ENCODE data around the gene CEP19.

The CEP19 gene

DNA sequence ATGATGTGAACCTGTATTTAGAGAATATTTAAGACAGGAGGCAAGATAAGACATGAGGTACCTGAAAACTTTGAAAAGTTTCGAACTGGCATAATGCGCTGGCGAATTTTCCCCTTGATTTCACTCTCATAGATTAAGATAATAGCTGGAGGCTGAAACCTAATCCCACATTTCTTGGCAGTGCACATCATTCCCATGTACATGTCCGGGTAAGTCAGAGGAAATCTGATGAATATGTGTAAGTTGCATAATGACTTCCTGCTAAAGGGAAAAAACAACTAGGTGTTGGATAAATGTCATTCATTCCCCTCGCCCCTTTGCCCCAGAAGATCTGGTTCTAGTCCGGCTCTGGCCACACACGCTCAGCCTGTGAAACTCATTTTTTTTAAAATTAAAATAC, 3.6 kb downstream of the CEP19 start:
- no peak for DNase-seq (ENCODE audit: low read depth)

DNA sequence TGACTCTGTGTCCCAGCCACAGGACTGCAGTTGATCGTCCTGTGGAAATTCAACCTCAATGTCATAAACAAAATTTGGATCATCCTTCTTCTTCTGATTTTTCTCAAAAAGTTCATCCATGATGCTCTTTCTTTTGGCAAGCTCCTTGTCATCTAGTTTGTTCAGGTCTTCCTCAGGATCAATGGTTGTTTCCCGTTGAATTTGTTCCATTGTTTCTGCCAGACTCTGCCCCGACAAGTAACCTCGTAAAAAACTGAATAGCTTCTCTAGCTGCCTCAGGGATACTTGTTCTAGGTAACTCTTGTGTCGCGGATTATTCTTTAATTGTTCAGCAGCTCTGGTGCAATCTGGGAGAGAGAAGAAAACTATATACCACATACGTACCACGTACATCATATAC, 4.5 kb downstream of the CEP19 start:
- DNase-seq (ENCODE audit: low read depth), result no peak

DNA sequence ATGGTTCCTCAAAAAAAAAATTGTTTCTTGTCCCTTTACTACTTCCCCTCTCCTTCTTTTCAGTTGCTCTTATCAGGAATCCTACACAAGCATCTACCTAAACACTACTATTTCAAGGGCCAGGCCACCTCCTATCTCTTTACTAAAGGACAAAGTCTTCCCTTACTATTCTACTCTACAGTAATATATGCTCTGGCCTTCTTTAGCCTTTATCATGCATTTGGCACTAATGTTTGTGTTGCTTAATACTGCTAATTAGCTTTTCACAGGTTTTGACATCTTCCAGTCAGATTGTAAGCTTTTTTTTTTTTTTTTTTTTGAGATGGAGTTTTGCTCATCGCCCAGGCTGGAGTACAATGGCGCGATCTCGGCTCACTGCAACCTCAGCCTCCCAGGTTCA, 5.3 kb downstream of the CEP19 start:
- no peak for DNase-seq (ENCODE audit: low read depth)

DNA sequence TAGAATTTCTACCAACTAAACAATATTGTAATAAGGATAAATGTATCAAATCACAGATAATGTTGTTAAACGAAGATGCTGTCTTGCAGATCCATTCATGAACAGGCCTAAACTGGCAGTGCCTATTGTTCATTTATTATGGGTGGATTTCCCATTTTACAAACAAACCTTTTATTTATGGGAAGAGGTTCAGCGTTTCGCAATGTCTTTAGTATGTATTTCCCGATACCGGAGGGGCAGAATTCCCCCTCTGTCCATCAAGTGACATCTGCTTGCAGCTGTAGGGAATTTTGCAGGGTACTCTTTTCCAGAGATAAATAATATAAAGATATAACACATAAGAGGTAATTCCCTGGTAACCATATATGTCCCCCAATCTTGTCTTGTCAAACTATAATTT, 5.7 kb downstream of the CEP19 start:
- no peak for DNase-seq (ENCODE audit: low read depth)

DNA sequence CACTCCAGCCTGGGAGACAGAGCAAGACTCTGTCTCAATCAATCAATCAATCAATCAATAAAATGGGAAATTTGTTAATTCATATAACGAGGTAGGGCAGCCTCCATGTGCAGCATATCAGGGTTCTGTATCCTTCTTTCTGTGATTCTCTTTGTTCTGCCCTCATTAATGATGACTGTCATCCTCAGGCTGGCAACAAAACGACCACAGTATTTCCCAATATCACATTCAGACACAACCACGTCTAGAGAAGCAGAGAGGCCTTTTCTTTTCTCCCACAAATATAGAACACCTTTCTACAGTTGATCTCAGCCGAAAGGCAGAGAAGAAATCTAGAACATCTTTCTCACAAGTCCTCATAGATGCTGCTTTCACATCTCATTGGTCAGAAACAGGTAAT, 11.2 kb downstream of the CEP19 start:
- DNase-seq (ENCODE audit: low read depth), result no peak

DNA sequence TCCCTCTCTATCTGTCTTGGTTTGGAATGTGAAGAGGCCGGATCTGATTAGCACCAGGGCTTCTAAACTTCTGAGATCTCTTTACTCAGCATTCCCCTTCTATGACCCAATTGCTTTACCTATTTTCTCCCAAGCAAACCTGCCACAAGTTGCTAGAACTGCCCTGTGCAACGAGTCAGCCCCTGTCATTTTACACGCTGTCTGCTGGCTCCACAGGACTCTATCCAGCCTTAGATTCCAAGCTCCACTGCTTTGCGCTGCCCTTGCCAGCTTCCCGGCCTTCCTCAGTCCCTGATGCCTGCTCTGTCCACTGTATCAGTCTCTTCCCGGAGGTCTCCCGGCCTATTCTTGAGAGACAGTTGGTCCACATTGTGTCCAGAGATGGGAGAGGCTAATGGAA, 12.3 kb downstream of the CEP19 start:
- DNase-seq (ENCODE audit: low read depth), result no peak

DNA sequence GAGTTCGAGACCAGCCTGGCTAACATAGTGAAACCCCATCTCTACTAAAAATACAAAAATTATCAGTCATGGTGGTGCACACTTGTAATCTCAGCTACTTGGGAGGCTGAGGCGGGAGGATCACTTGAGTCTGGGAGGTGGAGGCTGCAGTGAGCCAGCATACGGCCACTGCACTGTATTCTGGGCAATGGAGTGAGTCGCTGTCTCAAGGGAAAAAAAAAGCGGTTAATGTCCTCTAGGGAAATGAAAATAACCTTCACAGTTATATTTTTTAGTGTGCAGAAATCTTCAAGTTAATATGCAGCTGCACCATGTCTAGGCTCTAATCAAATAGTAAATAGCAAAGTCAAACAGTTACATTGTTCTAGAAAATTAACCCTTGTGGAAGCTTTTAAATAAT, 14.8 kb downstream of the CEP19 start:
- no peak for DNase-seq (ENCODE audit: low read depth)

DNA sequence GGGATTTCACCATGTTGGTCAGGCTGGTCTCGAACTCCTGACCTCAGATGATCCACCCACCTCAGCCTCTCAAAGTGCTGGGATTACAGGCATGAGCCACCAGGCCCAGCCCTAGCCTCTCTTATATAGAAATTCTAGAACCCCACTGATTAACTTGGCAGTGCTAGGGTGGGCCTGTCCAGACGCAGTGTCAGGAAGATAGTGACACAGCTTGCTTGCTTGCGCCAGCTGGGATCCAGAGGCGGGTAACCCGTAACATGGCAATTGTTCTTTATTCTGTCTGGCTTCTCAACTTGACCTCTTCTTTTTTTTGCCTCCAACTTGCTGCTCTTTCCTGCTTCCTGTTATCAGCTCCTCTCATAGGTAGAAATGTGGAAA, 16.2 kb downstream of the CEP19 start:
- DNase-seq (ENCODE audit: low read depth), result no peak

DNA sequence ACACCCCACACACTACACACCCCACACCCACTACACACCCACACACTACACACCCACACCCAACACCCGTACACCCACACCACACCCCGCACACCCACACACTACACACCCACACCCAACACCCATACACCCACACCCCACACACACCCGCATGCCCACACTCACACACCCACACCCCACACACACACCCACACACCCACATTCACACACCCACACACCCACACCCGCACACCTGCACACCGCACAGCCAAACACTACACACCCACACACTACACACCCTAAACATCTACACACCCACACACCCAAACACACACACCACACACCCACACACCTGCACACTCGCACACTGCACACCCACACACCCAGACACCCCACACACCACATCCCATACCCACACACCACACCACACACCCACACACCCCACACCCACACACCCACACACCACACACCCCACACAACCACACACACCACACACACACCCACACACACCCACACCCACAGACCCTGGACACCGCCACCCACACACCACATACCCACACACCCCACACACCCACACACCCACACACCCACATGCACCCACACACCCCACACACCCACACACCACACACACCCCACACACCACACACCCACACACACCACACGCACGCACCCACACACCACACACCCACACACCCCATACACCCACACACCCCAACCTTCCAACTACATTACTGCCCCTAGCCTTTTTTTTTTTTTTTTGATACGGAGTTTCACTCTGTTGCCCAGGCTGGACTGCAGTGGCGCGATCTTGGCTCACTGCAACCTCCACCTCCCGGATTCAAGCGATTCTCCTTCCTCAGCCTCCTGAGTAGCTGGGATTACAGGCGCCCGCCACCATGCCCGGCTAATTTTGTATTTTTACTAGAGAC, 16.9 kb downstream of the CEP19 start:
- DNase-seq (ENCODE audit: low read depth), result no peak

DNA sequence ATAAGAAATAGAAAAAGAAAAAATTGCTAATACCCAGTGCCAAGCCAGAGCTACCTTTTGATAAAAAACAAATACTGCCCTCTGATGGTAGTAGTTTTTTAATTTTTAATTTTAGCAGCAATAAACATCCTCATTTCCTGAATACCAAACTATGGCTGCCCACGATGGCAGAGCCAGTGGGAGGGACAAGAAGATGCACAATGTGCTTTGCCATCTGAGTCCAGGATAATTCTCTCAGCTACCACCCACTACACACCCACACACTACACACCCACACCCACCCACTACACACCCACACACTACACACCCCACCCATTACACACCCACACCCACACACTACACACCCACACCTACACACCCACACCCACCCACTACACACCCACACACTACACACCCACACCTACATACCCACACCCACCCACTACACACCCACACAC, 17.8 kb downstream of the CEP19 start:
- DNase-seq (ENCODE audit: low read depth), result no peak

DNA sequence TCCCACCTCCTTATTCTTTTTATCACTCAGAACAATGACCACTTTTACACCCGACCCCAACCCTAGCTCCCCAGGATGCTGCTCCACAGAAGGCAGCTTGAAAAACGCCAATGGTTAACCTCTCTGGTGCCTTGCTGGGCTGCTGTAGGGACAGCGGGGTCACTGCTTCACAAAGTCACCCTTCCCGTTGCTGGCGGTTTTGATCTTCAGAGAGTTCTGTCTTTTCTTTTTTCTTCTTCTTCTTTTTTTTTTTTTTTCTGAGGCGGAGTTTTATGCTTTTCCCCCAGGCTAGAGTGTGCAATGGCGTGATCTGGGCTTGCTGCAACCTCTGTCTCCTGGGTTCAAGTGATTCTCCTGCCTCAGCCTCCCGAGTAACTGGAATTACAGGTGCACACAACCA, 20.7 kb downstream of the CEP19 start:
- DNase-seq (ENCODE audit: low read depth), result no peak

DNA sequence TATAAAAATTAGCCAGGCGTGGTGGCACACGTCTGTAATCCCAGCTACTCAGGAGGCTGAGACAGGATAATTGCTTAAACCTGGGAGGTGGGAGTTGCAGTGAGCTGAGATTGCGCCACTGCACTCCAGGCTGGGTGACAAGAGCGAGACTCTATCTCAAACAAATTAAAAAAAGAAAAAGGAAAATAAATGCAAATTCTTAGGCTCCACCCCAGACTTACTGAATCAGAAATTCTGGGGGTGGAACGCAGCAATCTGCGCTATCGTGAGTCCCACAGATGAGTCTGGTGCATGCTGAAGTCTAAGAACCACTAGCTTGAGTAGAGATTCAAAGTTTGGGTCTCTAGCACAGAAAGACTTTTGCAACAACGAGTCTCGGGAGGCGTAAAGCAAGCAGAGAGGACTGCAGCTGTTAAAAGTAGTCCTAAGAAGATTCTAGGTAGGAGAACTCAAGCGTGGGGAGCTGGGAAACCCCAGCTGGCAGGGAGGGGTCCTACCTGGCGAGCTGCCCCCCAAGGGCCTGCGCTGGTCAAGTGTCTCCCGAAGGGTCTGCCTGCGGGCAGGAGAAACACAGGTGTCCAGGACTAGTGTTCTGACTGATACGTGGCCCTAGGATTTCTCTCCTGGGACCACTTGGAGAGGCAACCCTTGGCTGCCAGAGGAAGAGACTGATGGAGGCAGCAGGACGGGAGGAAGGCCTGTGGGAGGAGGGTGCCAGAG, 21.9 kb downstream of the CEP19 start:
- no peak for DNase-seq (ENCODE audit: low read depth)

DNA sequence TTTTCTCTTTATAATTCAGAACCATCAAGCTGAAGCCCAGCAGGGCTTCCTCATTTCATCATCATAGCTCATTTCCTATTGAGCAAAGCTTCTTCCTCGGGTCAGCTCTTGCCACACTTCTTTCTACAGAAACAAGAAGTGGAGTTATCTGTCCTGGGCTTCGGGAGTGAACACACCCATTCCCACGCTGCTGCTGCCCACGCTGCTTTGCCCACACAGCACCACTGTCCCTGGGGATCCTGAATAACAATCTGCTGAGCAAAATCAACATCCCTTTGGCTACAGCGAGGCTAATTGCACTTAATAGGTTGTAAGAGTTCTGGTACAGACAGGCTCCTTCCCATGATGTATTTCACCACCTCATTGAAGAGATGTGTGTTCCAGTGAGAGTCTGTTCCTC, 23.7 kb downstream of the CEP19 start:
- DNase-seq (ENCODE audit: low read depth), result no peak

DNA sequence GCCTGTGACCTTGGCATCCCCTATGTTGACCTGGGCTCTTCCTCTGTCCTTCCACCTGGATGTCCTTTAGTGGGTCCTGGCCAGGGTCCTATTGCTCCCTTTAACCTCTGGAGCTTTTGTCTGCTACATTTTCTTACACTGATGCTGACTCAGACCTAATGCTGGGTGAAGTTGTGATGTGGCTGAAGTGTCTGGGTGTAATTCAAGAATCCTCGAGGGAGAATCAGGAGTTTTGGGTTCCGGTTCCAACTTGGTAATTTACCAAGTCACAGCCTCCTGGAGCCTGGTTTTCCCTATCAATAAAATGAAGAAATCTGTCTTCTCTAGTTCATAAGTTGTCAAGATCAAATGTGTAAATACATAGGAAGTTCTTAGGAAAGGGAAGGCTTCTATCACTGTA, 25.6 kb downstream of the CEP19 start:
- DNase-seq (ENCODE audit: low read depth), result no peak

DNA sequence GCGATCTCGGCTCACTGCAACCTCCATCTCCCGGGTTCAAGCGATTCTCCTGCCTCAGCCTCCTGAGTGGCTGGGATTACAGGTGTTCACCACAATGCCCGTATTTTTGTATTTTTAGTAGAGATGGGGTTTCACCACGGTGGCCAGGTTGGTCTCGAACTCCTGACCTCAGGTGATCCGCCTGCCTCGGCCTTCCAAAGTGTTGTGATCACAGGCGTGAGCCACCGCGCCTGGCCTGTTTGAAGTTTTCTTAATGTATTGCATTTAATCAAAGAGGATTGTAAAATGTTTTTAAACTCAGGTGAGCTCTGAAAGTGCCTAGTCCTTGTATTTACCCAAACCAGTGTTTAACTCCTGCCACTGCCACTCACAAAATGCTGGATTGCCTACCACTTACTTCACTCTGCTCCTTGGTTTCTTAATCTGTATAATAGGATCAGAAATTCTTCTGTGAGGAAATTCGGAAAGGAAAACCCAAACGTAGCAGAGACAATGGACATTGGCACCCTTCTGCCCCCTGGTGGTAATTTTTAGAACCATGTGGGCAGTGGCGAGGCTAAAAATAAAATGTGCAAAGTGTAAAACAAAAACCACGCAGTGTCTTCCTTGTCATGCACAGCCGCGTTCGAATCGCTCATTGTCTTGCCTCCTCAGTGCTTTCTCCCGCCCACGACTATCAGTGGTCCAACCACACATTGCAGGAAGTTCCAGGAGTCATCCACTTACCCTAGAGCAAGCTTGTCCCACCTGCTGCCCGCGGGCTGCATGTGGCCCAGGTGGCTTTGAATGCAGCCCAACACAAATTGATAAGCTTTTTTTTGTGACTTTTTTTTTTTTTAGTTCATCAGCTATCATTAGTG, 27.3 kb downstream of the CEP19 start:
- DNase-seq (ENCODE audit: low read depth), result peak; percentile 45

DNA sequence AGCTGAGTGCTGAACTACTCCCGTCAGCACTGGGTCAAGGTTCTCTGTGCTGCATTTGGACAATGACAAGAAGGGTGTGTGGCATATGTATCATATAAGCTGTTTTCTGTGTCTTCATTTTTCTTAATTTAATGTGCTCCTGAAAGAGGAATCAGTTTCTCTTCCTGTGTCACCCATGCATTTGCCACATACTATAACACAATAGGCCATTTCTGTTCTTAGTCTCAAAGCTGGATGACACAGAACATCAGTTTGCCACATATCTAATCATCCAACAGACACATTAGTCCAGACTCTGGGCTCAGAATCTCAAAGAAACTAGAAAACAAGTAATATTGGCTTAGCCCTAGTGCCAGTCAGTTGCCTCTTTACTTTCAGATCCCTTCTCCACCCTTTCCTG, 34.1 kb downstream of the CEP19 start:
- DNase-seq (ENCODE audit: low read depth), result no peak

DNA sequence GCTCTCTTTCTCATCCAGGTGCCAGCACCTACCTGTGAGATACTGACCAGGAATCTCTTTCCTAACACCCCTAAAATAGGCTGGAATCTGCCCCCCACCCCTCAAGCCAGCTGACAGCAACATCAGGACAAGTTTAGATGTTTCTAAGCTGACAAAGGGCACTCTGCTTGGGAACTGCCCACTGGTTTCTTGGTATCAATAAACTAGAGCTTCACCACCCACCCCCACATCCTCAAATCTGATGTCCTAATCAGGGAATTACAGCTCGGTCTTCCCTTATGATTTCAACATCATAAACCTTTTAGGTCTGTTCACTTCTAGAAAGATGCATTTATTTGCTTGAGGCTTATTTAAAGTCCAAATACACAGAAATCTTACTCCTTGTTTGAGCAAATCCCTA, 34.7 kb downstream of the CEP19 start:
- DNase-seq (ENCODE audit: low read depth), result no peak

DNA sequence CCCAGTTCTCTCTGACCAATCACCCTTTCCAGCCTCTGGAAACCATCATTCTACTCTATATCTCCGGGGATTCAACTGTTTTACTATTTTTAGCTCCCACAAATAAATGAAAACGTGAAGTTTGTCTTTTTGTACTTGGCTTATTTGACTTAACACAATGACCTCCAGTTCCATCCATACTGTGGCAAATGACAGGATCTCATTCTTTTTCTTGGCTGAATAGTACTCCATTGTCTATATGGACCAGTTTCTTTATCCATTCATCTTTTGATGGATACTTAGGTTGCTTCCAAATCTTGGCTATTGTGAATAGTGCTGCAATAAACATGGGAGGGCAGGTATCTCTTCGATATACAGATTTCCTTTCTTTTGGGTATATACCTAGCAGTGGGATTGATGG, 38.4 kb downstream of the CEP19 start:
- no peak for DNase-seq (ENCODE audit: low read depth)

DNA sequence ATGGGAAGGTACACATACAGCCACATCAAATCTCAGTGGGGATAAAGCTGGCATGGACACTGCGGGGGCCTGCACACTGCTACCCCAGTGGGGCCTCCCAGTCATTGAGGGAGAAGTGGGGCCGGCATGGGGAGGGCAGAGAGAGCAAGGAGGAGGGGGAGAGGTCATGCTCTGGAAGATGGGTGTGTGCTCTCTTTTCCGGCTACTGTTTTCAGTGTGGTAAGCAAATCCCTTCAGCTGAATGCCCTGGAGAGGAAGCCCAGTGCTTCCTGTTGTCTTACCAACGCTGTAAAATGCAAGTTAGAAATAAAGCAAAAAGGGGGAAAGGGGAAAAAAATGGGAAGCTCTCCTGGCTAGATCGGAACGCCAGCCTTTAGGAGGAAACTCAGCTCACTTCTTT, 41.7 kb downstream of the CEP19 start:
- no peak for DNase-seq (ENCODE audit: low read depth)

DNA sequence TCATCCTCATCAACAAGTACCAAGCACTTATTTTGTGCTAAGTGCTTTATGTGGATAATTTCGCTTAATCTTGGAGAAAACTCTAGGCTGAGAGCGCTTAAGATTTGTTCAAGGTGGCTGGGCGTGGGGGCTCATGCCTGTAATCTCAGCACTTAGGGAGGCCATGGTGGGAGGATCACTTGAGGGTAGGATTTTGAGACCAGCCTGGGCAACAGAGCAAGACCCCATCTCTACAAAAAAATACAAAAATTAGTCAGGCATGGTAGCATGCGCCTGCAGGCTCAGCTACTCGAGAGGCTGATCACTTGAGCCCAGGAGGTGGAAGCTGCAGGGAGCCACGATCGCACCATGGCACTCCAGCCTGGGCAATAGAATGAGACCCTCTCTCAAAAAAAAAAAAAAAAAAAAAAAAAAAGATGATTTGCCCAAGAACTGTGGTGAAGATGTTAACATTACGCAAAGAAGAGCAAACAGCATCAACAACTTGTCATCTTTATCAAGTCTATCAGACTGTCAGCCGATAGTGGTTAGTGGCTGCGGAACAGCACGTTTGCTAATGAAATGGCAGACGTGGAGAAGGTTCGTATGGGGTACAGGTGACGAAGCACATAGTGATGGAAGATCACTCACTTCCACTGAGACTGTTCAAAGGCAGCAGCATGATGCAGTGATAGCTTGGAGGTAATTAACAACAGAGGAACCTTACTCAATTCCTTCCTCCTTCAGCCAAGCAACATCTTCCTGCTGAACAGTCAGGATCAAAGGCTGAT, 44.8 kb downstream of the CEP19 start:
- DNase-seq (ENCODE audit: low read depth), result no peak

DNA sequence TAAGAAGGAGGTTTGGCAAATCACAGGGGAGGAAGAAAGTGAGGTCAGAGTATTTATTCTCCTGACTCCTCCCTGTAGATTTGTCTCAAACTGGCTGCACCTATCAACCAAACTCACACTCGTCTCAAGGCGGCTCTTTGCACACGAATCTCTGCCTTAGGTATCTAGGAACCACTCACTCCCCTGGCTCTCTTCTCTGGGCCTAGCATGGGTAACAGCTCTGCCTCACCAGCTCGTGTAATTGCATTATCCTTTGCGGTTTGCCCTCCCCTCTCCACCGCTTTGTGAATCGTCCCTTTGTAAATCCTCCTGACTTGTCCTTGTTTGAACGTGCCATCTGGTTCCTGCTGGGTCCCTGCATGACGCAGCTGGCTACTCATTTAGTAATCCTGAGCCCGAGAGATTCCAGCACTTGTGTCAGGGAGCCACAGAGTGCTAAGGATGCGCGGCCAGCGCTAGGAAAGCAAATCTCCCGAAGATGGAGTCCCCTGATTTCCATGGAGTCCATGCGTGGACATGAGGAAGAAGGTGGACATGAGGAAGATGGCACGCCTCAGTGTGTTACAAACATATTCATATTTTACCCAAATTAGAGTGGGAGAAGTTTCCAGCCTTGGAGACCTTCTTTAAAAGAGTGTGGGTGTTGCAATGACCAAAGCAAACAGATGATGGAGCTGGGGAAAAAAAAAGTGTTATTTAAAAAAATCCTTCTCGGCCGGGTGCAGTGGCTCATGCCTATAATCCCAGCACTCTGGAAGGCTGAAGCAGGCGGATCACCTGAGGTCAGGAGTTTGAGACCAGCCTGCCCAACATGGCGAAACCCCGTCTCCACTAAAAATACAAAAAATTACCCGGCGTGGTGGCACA, 45.8 kb downstream of the CEP19 start:
- DNase-seq (ENCODE audit: low read depth), result no peak
